ENCODE measurements around the gene KLHL3.
"Not testable (repeated sequence)": the region's sequence is repeated elsewhere in the genome, so short reads cannot be mapped to it uniquely, and the experiment has no call there.

Gene KLHL3, protein sequence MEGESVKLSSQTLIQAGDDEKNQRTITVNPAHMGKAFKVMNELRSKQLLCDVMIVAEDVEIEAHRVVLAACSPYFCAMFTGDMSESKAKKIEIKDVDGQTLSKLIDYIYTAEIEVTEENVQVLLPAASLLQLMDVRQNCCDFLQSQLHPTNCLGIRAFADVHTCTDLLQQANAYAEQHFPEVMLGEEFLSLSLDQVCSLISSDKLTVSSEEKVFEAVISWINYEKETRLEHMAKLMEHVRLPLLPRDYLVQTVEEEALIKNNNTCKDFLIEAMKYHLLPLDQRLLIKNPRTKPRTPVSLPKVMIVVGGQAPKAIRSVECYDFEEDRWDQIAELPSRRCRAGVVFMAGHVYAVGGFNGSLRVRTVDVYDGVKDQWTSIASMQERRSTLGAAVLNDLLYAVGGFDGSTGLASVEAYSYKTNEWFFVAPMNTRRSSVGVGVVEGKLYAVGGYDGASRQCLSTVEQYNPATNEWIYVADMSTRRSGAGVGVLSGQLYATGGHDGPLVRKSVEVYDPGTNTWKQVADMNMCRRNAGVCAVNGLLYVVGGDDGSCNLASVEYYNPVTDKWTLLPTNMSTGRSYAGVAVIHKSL

DNA sequence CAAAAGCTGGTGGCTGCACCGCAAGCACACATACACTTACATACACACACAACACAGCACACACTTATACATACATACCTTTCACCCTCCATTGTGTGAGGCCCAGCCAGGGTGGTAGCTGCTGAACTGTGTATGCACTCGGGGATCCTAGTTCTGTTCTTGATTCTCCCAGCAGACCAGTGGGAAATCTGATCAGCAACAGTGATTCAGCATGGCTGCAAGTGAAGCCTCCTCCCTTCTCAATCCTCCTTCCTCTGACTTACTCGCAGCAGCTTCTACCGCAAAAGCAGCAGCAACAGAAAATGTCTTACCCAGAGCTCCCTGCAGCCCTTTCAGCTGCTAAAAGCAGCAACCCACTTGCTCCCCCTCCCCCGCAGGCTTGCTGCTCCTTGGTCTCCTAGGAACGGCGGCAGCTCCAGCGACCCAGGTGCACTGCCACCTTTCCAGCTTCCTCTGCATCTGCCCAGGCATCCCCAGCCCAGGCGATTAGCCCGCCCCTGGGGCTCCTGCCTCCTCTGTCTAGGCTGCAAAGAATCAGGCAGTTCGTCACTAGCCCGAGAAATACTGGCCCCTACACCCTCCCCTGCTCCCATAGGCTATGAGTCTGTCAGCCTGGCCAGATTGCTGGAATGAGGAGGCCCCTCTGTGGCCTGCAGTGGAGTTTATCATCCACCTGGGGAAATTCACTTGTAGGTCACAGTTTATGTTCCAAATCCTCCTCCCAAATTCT is at the start of gene KLHL3:
TSS of gene KLHL3 (minus strand) at position 535 of the 730 bp plus-strand sequence. CDS start at position 92, 443 bp downstream.
- DNase-seq (ENCODE audit: low read depth in 2 of 2) = no peak

DNA sequence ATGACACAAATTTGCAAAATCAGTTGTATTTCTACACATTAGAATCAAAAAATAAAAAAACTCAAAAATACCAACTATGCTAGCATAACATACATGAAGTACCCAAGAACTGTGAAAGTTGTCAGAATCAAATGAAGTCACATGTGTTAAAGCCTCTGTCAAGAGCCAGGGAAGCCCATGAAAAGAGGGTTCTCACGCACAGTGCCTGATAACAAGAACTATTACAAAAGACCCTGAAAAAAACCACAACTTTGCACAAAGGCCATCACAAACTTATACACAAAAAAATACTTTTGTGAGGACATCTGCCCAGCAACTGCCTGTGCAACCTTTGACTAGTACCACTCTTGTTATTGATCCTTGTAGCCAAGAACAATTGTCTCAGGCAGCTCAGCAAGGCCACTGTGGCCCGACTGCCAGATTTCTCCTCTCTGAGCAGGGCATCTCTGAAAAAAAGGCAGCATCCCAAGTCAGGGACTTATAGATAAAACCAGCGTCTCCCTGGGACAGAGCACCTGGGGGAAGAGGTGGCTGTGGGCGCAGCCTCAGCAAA is 47.2 kb upstream of the KLHL3 start:
- DNase-seq (ENCODE audit: low read depth in 2 of 2) = no peak

DNA sequence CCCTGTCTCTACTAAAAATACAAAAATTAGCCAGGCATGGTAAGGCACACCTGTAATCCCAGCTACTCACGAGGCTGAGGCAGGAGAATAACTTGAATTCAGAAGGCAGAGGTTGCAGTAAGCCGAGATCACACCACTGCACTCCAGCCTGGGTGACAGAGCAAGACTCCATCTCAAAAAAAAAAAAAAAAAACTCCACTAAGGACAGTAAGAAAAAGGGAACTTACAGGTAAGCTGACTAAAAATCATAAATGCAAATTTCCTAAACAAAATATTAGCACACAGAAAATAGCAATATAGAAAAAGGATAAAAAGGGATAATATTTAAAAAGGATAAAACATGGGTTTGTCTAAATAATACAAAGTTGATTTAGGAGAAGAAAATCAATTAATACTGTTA is 46.2 kb upstream of the KLHL3 start:
- DNase-seq (ENCODE audit: low read depth in 2 of 2) = no peak

DNA sequence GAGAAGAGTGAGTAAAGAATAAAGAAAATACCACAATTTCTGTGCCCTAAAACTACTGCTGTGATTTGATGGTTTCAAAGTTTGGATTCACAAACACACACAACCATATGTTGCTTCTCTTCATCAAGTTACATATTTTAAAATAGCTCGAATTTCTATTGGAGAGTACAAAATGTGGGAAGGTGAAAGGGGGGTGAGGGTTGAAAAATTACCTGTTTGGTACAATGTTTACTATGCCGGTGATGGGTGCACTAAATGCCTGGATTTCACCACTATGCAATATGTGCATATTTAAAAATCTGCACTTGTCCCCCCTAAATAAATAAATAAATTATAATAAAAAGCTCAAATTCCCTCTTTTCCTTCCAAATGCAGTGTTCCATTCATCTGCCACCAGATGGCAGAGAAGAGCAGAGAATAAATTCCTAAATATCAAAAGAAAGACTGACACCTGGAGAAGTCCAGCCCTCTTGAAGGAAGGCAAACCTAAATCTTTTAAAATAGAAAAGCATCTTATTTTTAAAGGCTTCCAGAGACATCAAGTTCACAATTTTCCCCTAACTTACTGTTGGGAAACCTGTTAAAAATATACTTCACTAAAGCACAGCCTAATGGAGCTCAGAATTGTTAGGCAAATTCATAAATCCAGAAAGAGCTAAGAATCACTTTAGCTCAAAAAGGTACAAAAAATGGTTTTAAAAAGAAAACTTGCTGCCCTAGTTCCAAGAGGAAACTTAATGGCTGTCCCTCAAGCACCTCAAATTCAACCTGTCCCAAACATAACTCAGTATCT is 43.1 kb upstream of the KLHL3 start:
- peak; percentile 11 to 13 for DNase-seq (ENCODE audit: low read depth in 2 of 2)

DNA sequence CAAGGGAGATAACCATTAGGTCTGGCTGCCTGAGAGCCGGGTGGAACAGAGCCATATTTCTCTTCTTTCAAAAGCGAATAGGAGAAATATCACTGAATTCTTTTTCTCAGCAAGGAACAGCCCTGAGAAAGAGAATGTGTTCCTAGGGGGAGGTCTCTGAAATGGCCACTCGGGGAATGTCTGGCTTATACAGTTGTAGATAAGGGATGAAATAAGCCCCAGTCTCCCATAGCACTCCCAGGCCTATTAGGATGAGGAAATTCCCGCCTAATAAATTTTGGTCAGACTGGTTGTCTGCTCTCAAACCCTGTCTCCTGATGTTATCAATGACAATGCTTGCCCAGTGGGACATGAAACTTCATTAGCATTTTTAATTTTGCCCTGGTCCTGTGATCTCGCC is 32.0 kb upstream of the KLHL3 start:
- not testable (repeated sequence) for DNase-seq (ENCODE audit: low read depth in 2 of 2)

DNA sequence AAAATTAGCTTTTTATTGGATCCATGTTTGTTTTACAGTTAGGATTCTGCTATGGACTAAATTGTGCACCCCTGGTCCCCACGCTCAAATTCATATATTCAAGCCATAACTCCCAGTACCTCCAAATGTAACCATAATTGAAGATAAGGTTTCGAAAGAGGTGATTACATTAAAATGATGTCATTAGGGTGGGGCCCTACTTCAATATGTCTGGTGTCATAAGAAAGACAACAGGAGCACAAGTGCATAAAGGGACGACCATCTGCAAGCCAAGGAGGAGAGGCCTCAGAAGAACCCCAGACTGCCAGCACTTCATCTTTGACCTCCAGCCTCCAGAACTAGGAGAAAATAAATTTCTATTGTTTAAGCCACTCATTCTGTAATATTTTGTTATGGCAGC is 25.7 kb upstream of the KLHL3 start:
- DNase-seq (ENCODE audit: low read depth in 2 of 2) = no peak

DNA sequence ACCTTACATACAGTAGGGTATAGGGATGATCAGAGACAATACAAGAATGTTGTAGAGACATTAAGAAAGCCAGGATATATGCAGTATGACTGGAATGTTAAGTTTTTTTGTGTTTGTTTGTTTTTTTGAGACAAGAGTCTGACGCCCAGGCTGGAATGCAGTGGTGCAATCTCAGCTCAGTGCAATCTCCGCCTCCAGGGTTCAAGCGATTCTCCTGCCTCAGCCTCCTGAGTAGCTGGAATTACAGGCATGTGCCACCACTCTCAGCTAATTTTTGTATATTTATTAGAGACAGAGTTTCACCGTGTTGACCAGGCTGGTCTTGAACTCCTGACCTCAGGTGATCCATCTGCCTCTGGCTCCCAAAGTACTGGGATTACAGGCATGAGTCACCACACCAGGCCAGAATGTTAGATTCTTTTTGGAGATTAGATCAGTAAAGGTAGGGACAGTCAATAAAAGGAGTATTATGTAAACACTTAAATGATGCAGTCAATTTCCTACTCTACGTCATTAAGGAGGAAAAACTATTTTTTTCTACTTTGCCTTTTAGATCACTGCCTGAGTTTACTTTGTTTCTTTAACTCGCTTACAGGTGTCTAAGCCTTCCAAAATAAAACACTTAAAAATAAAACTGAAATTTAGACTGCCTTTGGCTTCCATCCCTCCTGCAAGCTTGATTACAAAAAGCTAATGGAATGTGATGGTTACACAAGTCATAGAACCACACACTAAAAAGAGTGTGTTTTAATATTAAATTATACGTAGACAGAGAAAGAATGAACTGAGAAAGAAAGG is 25.0 kb upstream of the KLHL3 start:
- DNase-seq (ENCODE audit: low read depth in 2 of 2) = no peak

DNA sequence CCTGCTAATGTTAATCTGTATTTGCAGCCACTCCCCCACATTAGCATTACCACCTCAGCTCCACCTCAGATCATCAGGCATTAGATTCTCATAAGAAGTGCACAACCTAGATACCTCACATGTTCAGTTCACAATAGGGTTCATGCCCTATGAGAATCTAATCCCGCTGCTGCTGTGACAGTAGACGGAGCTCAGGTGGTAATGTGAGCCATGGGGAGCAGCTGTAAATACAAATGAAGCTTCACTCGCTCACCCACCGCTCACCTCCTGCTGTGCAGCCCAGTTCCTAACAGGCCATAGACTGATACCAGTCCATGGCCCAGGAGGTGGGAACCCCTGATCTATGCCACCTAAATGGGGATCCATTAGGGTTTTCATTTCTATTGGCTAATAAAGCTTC is 24.4 kb upstream of the KLHL3 start:
- DNase-seq (ENCODE audit: low read depth in 2 of 2) = no peak

DNA sequence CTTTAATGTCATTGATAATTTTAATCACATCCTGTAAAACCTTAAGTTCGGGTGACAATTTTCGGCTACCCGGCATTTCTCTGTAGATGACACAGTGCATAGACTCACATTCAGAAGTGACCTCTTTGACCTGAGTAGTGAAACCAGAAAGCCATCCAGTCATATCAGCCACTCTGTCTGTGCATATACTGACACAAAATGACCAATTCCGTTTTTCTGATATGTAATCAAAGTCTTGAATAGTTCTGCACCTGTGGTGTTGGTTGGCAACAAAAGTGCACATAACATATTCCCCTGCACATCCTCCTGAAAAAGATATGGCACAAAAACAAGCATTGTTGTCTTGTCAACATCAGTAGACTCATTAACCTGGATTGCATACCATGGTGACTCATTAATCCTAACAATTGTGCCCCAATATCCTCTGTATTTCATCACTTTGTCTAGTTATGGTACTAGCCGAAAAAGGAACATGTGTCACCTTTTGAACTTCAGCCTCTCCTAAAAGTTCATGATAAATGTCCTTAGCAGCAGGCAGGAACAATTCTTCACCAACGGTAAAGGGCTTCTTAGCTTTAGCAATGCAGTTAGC is 22.9 kb upstream of the KLHL3 start:
- DNase-seq (ENCODE audit: low read depth in 2 of 2) = no peak

DNA sequence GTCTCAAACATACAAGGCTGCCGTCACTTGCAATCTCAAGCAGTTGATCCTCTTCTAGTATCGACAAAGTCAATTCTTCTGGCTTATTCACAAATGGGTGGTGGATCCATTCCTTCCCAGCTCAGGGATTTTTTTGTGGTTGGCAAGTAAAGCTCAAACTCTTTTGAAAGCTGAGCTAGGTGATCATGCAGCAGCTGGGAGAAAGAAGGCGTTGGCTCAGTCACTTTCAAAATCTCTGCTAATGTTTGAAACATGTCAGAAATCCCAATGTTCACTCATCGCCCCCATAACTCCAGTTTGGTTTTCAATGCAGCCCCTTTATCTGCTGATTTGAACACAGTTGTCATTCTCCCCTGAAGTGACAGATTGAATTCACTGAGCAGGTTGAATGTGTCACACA is 22.2 kb upstream of the KLHL3 start:
- DNase-seq (ENCODE audit: low read depth in 2 of 2) = no peak

DNA sequence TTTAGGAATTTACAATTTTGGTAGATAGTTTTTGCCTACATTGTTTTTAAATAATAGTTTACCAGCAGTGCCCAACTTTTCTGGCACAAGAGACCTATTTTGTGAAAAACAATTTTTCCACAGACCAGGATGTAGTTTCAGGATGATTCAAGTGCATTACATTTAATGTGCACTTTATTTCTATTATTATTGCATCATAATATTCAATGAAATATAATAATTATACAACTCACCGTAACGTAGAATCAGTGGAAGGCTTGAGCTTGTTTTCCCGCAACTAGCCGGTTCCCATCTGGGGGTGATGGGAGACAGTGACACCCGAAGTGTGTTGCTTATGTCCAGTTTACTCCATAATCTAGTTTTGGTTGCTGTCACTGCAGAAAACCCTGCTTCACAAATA is 21.7 kb upstream of the KLHL3 start:
- no peak for DNase-seq (ENCODE audit: low read depth in 2 of 2)

DNA sequence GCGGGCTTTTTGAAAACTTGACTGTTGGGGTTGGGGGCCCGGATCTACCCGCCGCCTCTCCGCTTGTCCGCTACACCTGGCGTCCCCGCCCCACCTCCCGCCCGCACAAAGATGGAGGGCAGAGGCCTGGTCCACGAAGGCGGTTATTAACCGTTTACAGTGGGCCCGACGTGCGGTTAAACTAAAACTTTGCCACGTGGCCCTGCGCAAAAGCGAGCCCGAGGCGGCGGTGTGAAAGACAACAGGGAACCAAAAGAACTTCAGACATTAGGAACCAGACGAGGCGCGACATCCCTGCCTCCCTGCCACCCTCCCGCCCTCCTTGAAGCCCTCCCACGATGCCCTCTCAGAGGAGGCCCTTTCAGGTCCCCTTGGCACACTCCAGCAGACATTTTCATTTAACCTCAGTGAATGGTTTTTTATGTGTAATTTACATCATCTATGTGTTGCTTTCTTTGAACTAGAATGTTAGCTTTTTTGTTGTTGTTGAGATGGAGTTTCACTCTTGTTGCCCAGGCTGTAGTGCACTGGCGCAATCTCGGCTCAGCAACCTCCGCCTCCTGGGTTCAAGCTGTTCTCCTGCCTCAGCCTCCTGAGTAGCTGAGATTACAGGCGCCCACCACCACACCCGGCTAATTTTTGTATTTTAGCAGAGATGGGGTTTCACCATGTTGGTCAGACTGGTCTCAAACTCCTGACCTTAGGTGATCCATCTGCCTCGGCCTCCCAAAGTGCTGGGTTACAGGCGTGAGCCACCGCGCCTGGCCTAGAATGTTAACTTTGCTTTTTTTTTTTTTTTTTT is 19.3 kb upstream of the KLHL3 start:
- no peak for DNase-seq (ENCODE audit: low read depth in 2 of 2)

DNA sequence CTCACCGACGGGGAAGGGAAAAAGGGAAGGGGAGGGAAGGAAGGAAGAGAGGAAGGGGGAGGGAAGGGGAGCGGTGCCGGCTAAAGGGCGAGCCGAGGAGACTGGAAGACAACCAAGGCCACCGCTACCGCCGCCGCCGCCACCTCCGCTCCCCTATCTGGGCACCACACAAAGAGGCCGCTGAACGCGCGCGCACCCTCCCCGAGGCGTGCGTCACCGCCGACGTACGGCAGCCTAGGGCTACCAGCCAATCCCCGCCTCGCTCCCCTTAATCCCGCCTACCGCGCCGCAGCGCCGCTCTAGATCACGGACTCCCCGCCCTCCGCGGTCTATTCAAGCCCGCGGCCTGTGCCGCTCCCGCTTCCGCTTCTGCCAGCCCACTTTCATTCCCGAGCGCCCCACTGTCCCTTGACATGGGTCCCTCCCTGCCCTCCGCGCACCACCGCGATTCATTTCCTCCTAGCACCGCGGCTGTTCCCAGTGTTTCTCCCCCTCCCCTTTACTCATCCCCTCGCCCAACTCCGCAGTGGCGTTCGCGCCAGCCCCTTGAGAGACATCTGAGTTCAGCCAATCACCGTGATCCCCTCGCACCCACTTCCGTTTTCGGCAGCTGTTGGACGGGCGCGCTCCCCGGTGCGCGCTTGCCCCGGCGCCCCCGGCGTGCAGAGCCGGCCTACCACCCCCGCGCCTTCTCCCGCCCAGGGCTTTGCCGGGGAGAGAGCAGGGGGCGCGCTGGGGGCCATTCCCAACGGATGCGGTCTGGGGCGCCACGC is 18.5 kb upstream of the KLHL3 start, which contains the start of gene HNRNPA0:
TSS of gene HNRNPA0 (minus strand) at position 176 of the 773 bp plus-strand sequence. CDS start 297 bp downstream, outside the sequence.
- peak; percentile 93 to 94 for DNase-seq (ENCODE audit: low read depth in 2 of 2)

DNA sequence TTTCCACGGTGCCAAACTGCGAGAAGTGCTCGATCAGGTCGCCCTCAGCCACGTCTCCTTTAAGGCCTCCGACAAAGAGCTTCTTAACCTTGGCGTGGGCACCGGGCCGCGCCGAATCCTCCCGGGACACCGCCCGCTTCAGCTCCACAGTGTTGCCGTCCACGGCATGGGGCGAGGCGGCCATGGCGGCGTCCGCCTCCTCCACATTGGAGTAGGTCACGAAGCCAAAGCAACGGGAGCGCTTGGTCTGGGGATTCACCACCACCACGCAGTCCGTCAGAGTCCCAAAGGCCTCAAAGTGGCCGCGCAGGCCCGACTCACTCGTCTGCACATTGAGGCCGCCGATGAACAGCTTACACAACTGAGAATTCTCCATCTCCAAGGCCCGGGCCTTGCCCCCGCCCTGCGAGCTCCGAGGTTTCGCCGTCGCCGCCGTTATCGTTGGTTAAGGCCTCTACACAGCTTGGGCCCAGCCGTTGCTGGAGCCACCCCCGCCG is 17.9 kb upstream of the KLHL3 start:
- no peak for DNase-seq (ENCODE audit: low read depth in 2 of 2)

DNA sequence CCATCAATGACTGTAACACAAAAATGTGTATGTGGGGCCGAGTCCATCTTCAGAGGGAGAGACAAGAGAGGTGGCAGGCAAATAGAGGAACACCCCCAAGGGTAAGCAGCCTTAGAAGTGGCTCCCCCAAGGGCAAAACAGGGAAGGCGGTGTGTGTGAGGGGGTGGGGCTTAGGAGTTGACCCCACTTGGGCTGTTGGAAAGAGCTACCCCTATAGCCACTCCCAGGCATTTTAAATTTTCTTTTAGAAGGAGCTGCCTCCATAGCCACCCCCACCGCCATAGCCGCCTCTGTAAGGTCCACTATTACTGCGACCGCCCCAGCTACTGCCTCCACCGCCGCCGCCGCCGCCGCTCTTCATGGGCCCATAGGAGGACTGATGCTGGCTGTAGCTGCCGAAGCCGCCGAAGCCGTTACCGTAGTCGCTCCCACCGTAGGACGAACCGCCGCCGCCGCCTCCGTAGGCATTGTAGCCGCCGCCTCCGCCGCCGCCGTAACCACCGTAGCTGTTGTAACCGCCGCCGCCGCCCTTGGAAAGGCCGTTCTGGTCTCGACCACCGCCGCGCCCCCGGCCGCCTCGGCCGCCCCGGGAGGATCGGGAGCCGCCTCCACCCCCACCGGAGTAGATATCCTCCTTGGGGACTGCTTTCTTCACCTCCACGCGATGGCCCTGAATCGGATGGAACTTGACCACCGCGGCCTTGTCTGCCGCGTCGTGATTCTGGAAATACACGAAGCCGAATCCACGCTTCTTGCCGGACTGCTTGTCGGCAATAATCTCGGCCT is 17.2 kb upstream of the KLHL3 start:
- DNase-seq (ENCODE audit: low read depth in 2 of 2) = no peak

DNA sequence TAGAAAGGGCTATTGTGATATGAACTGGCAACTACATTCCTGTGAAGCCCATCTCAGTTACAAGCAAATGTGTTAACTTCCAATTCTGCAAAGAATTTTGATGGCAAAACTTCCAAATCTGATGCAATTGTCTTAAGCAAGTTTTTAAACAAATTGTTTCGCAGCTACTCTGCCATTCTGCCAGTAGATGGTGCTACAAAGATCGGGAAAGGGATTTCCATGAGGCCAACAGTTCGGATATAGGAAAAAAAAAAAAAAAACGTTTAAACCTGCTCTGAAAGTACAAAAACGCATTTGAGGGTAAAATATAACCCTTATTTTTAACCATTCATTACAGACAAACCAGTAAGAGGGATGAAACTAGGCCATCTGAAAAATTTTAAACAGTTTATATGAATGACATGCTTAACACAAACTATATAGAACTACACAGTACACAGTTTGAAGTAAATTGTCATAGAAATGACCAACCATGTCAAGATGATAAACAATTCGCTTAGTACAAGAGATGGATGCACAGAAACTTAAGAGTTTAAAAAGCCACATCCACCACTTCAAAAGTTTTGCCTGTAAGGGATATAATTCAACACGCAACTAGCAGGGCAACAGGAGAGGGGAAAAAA is 16.1 kb upstream of the KLHL3 start:
- DNase-seq (ENCODE audit: low read depth in 2 of 2) = peak; percentile 63 to 73

DNA sequence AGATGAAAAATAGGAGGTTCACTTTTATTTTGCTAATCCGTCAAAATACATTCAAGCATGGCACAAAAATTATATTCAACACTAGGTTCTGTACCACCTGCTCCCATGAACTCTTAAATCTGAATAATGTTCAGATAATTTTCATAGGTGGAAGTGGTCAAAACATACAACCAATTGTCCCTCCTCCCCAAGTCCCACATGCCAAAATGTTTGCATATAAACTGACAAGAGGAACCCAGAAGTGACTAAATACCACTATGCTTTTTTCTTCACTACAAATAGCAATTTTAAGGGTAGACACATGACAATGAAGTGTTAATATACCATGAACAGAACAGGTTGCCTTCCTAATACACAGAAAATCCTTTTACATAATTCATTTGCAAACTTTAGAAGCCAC is 14.5 kb upstream of the KLHL3 start:
- DNase-seq (ENCODE audit: low read depth in 2 of 2) = no peak

Data from fibroblast of skin of left quadriceps (primary cell).